Measurements from ENCODE around the gene OR56A4. TPM values are rescaled to one million over a fixed set of nuclear protein-coding genes. Genes with fewer than 3 reads are reported as not detected.

The OR56A4 gene
- total and polyA plus RNA-seq, 2 donors (not counting 1 experiment from before 2014, with no cell fraction given): 0.07 TPM; not detected in 1

- DNase-seq (no peak), ATAC-seq (ENCODE audit: low read depth) (no peak)
- Mint-ChIP-seq H3K9me3 (ENCODE audit: insufficient read depth) (no peaks in the 10 kb centered on the region), H3K4me3 (no peak overlapping the region), H3K27ac (no peak overlapping the region), H3K4me1 (no peaks in the 10 kb centered on the region), H3K27me3 (peaks cover 15% of the 10 kb centered on the region)
- ChIA-PET CTCF (no interaction called here), POLR2A (no interaction called here)
- intact Hi-C loops (cut with micrococcal nuclease): no loop called here
- TF ChIP-seq CTCF (IDR thresholded peaks at IDR 0.05): no peak
- no peak for TF ChIP-seq EZH2 (IDR thresholded peaks at IDR 0.05; ENCODE audit: borderline replicate concordance, insufficient read depth, low read depth, low read length, poor library complexity, severe bottlenecking)
- H3K27me3 ChIP-seq (replicated peaks in 1 of 4; ENCODE audit: control extremely low read depth in 1 of 4, control insufficient read depth in 3 of 4, insufficient read depth in 4 of 4, low read length in 3 of 4): no peaks in the 10 kb centered on the region
- no peak overlapping the region for H3K4me3 ChIP-seq (ENCODE audit: control extremely low read depth in 1 of 5, extremely low read depth in 1 of 5, insufficient read depth in 1 of 5, low read depth in 2 of 5, low read length in 4 of 5)
- H3K79me2 ChIP-seq (ENCODE audit: control insufficient read depth, insufficient read depth, low read length): no peaks in the 10 kb centered on the region
- no peak overlapping the region for H3K4me2 ChIP-seq (replicated peaks; ENCODE audit: low read depth, low read length, poor library complexity, severe bottlenecking)
- H3K9me3 ChIP-seq (ENCODE audit: control extremely low read depth in 1 of 3, control insufficient read depth in 2 of 3, insufficient read depth in 1 of 3, low read length in 2 of 3): no peaks in the 10 kb centered on the region
- H4K20me1 ChIP-seq (ENCODE audit: control insufficient read depth, insufficient read depth, low read length, poor library complexity, severe bottlenecking): no peaks in the 10 kb centered on the region
- no peaks in the 10 kb centered on the region for H3K4me1 ChIP-seq (ENCODE audit: control insufficient read depth in 2 of 2, insufficient read depth in 2 of 2, low read length in 2 of 2)
- no peak overlapping the region for H3K27ac ChIP-seq (ENCODE audit: low read length in 2 of 2)
- H2AFZ ChIP-seq (ENCODE audit: insufficient read depth, low read depth, low read length, poor library complexity, severe bottlenecking): no peak overlapping the region
- no peaks in the 10 kb centered on the region for H3K36me3 ChIP-seq (replicated peaks in 1 of 2; ENCODE audit: control extremely low read depth in 1 of 2, control insufficient read depth in 1 of 2, extremely low read depth in 1 of 2, insufficient read depth in 2 of 2, low read length in 1 of 2)
- H3K9ac ChIP-seq (ENCODE audit: low read length): no peak overlapping the region
Measured at GRCh38 chr11:6006395-6006794, 351 bp downstream of the OR56A4 start.

- no peaks in the 10 kb centered on the region for H3K4me1 Mint-ChIP-seq
- Histone ChIP-seq H3K36me3 (replicated peaks in 1 of 2; ENCODE audit: control extremely low read depth in 1 of 2, control insufficient read depth in 1 of 2, extremely low read depth in 1 of 2, insufficient read depth in 2 of 2, low read length in 1 of 2) (no peaks in the 10 kb centered on the region), H3K9me3 (ENCODE audit: control extremely low read depth in 1 of 3, control insufficient read depth in 2 of 3, insufficient read depth in 1 of 3, low read length in 2 of 3) (no peaks in the 10 kb centered on the region), H3K79me2 (ENCODE audit: control insufficient read depth, insufficient read depth, low read length) (no peaks in the 10 kb centered on the region), H3K4me2 (replicated peaks; ENCODE audit: low read depth, low read length, poor library complexity, severe bottlenecking) (no peak overlapping the region), H3K27ac (ENCODE audit: low read length in 2 of 2) (no peak overlapping the region), H3K9ac (ENCODE audit: low read length) (no peak overlapping the region), H3K4me3 (ENCODE audit: control extremely low read depth in 1 of 5, extremely low read depth in 1 of 5, insufficient read depth in 1 of 5, low read depth in 2 of 5, low read length in 4 of 5) (no peak overlapping the region), H4K20me1 (ENCODE audit: control insufficient read depth, insufficient read depth, low read length, poor library complexity, severe bottlenecking) (no peaks in the 10 kb centered on the region), H2AFZ (ENCODE audit: insufficient read depth, low read depth, low read length, poor library complexity, severe bottlenecking) (no peak overlapping the region), H3K4me1 (ENCODE audit: control insufficient read depth in 2 of 2, insufficient read depth in 2 of 2, low read length in 2 of 2) (no peaks in the 10 kb centered on the region), H3K27me3 (replicated peaks in 1 of 4; ENCODE audit: control extremely low read depth in 1 of 4, control insufficient read depth in 3 of 4, insufficient read depth in 4 of 4, low read length in 3 of 4) (peaks cover 0 to 3% (median 0%) of the 10 kb centered on the region in 4 experiments)
- H3K27ac Mint-ChIP-seq: no peak overlapping the region
- intact Hi-C loops (cut with micrococcal nuclease): no loop called here
- no peak overlapping the region for H3K4me3 Mint-ChIP-seq
- ChIA-PET CTCF (no interaction called here), POLR2A (no interaction called here)
- WGBS (ENCODE audit: insufficient coverage): 57% methylated on average over 5 of the region's 7 CpGs
- no peaks in the 10 kb centered on the region for H3K9me3 Mint-ChIP-seq (ENCODE audit: insufficient read depth)
- DNase-seq (no peak), ATAC-seq (ENCODE audit: low read depth) (no peak)
- H3K27me3 Mint-ChIP-seq: peaks cover 4% of the 10 kb centered on the region
- TF ChIP-seq EZH2 (IDR thresholded peaks at IDR 0.05; ENCODE audit: borderline replicate concordance, insufficient read depth, low read depth, low read length, poor library complexity, severe bottlenecking) (no peak), CTCF (IDR thresholded peaks at IDR 0.05) (no peak)
Measured at GRCh38 chr11:6002202-6002699, 4.5 kb downstream of the OR56A4 start.
